GM12874 (cell line): ENCODE measurements around the gene MRPL48.

ENCODE experiments used
- CTCF ChIP-seq: IDR thresholded peaks from 2 replicates; pipeline ENCODE4 v1.5.1; 2011; ENCODE audit warnings: low read depth, mild to moderate bottlenecking, control low read depth, low read length, moderate library complexity; ENCODE audit not compliant: insufficient read depth

The MRPL48 gene

GRCh38 chr11:73878771-73879170 is 91.1 kb downstream of the MRPL48 start:
- no peak for TF ChIP-seq CTCF

- no peak for TF ChIP-seq CTCF
Observed at GRCh38 chr11:73883856-73884255, 96.2 kb downstream of the MRPL48 start.

GRCh38 chr11:73888244-73888643 is 100.6 kb downstream of the MRPL48 start:
- TF ChIP-seq CTCF: no peak

- TF ChIP-seq CTCF: no peak
Observed at GRCh38 chr11:73889019-73889418, 101.3 kb downstream of the MRPL48 start.

- TF ChIP-seq CTCF: no peak
Observed at GRCh38 chr11:73889536-73889935, 101.9 kb downstream of the MRPL48 start.

- TF ChIP-seq CTCF: no peak
Observed at GRCh38 chr11:73893041-73893440, 105.4 kb downstream of the MRPL48 start.

- TF ChIP-seq CTCF: no peak
Observed at GRCh38 chr11:73894725-73895335, 107.2 kb downstream of the MRPL48 start.
